Naive B cell (primary cell): ENCODE data around the gene INF2. TPM values are rescaled to one million over a fixed set of nuclear protein-coding genes. Genes with fewer than 3 reads are reported as not detected.
"Not testable (repeated sequence)": the region's sequence is repeated elsewhere in the genome, so short reads cannot be mapped to it uniquely, and the experiment has no call there.

Experiments used
- ATAC-seq, 2 donors: fragments of 150-1000 bp; cut with Tn5 transposase; 2 replicates each; pipeline ENCODE4 v1.10.0; 2021; ENCODE audit warnings: low read depth in 2 of 2, mild to moderate bottlenecking in 2 of 2, moderate library complexity in 2 of 2
- DNase-seq: peaks from one replicate; pipeline ENCODE4 v3.0.0; 2022
- H3K27ac Mint-ChIP-seq, 6 donors: one replicate each; pipeline ENCODE4 v1.8.0; 2020 to 2022; ENCODE audit warnings: mild to moderate bottlenecking in 6 of 6, mixed read lengths in 6 of 6, moderate library complexity in 5 of 6, inconsistent platforms in 2 of 6
- H3K27me3 Mint-ChIP-seq, 3 donors: one replicate each; pipeline ENCODE4 v1.8.0; 2021 to 2022; ENCODE audit warnings: mixed read lengths in 3 of 3, mild to moderate bottlenecking in 1 of 3
- H3K36me3 Mint-ChIP-seq, 2 donors: one replicate each; pipeline ENCODE4 v1.8.0; 2020 to 2022; ENCODE audit warnings: mixed read lengths in 2 of 2, inconsistent platforms in 1 of 2, mild to moderate bottlenecking in 1 of 2
- H3K4me1 Mint-ChIP-seq, 3 donors: one replicate each; pipeline ENCODE4 v1.8.0; 2020 to 2022; ENCODE audit warnings: mixed read lengths in 3 of 3, inconsistent platforms in 1 of 3, mild to moderate bottlenecking in 1 of 3, moderate library complexity in 1 of 3
- H3K4me3 Mint-ChIP-seq, 8 donors: one replicate each; pipeline ENCODE4 v1.8.0; 2020 to 2022; ENCODE audit warnings: mild to moderate bottlenecking in 8 of 8, mixed read lengths in 8 of 8, moderate library complexity in 8 of 8, inconsistent platforms in 2 of 8
- H3K9me3 Mint-ChIP-seq, 7 donors: one replicate each; pipeline ENCODE4 v1.8.0; 2020 to 2022; ENCODE audit warnings: mixed read lengths in 7 of 7, mild to moderate bottlenecking in 5 of 7, inconsistent platforms in 2 of 7, moderate library complexity in 1 of 7
- polyA plus RNA-seq, 6 donors: library from polyadenylated mRNA; unstranded; fragments of 300-500 nt; fragmentation: Illumina TruSeq; gene quantifications; one replicate each; pipeline ENCODE4 v1.2.3, GENCODE V29; 2021; ENCODE audit warnings: low read depth in 6 of 6

Gene INF2
- polyA plus RNA-seq, 6 donors from 2014 or later = 2.8 to 10.2 (median 5.5) TPM

GRCh38 chr14:104650981-104651875, 38.2 kb upstream of the INF2 start:
- H3K36me3 Mint-ChIP-seq = no peaks in the 10 kb centered on the region
- H3K4me3 Mint-ChIP-seq = peak overlapping the region in 4 of 8 donors; percentile 12 to 83 (median 63)
- no peak for ATAC-seq
- no peaks in the 10 kb centered on the region for H3K27me3 Mint-ChIP-seq
- peaks cover 0 to 5% (median 0%) of the 10 kb centered on the region in 7 donors for H3K9me3 Mint-ChIP-seq
- no peak for DNase-seq
- peak overlapping the region in 1 of 6 donors; percentile 75 for H3K27ac Mint-ChIP-seq
- H3K4me1 Mint-ChIP-seq = peaks cover 55 to 69% (median 57%) of the 10 kb centered on the region in 3 donors

- no peaks in the 10 kb centered on the region for H3K27me3 Mint-ChIP-seq
- H3K27ac Mint-ChIP-seq = peak overlapping the region in 3 of 6 donors; percentile 47 to 85 (median 80)
- DNase-seq (no peak), ATAC-seq (no peak)
- H3K36me3 Mint-ChIP-seq = no peaks in the 10 kb centered on the region
- peaks cover 61 to 71% (median 63%) of the 10 kb centered on the region in 3 donors for H3K4me1 Mint-ChIP-seq
- peak overlapping the region in 4 of 8 donors; percentile 43 to 85 (median 70) for H3K4me3 Mint-ChIP-seq
- H3K9me3 Mint-ChIP-seq = peaks cover 0 to 5% (median 0%) of the 10 kb centered on the region in 7 donors
Measured at GRCh38 chr14:104651876-104652260, 37.5 kb upstream of the INF2 start.

DNA sequence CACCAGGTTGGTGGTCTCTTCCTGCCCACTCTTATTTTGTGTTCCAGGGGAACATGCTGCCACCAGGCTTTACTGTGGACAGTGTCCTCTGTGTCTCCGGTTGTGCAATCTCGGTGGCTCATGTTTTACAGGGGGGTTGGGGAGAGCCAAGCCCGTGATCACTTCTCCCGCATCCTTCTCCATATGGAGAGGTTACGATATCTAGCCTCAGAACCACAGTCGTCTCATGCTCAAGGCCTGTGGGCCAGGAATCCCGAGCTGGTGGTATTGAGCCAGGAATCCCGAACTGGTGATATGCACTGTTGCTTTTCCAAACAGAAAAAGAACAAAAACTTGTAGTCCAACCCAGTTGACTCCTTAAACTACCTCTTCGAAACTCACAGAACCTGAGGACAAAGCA, 37.0 kb upstream of the INF2 start:
- peak overlapping the region; percentile 47 to 85 (median 64) for H3K27ac Mint-ChIP-seq
- ATAC-seq (no peak), DNase-seq (no peak)
- peaks cover 0 to 5% (median 0%) of the 10 kb centered on the region in 7 donors for H3K9me3 Mint-ChIP-seq
- H3K4me1 Mint-ChIP-seq = peaks cover 57 to 71% (median 63%) of the 10 kb centered on the region in 3 donors
- H3K4me3 Mint-ChIP-seq = peak overlapping the region in 5 of 8 donors; percentile 19 to 85 (median 45)
- no peaks in the 10 kb centered on the region for H3K27me3 Mint-ChIP-seq
- no peaks in the 10 kb centered on the region for H3K36me3 Mint-ChIP-seq

DNA sequence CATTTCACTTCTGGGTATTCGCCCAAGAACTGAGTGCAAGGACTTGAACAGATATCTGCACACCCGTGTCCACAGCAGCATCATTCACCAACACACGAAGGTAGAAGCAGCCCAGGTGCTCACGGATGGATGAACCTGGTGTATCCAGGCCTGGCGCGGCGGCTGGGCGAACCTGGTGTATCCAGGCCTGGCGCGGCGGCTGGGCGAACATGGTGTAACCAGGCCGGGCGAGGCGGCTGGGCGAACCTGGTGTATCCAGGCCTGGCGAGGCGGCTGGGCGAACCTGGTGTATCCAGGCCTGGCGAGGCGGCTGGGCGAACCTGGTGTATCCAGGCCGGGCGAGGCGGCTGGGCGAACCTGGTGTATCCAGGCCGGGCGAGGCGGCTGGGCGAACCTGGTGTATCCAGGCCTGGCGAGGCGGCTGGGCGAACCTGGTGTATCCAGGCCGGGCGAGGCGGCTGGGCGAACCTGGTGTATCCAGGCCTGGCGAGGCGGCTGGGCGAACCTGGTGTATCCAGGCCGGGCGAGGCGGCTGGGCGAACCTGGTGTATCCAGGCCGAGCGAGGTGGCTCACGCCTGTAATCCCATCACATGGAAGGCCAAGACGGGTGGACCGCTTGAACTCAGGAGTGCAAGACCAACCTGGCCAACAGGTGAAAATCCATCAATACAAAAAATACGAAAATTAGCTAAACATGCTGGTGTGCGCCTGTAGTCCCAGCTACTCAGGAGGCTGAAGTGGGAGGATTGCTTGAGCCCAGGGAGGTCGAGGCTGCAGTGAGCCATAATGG, 36.1 kb upstream of the INF2 start:
- not testable (repeated sequence) for DNase-seq, H3K36me3 Mint-ChIP-seq, H3K9me3 Mint-ChIP-seq, ATAC-seq, H3K27me3 Mint-ChIP-seq
- H3K4me3 Mint-ChIP-seq = peak overlapping the region in 3 of 8 donors; percentile 49 to 57 (median 57)
- peak overlapping the region in 2 of 6 donors; percentile 78 to 85 for H3K27ac Mint-ChIP-seq
- peaks cover 60 to 71% (median 65%) of the 10 kb centered on the region in 3 donors for H3K4me1 Mint-ChIP-seq

DNA sequence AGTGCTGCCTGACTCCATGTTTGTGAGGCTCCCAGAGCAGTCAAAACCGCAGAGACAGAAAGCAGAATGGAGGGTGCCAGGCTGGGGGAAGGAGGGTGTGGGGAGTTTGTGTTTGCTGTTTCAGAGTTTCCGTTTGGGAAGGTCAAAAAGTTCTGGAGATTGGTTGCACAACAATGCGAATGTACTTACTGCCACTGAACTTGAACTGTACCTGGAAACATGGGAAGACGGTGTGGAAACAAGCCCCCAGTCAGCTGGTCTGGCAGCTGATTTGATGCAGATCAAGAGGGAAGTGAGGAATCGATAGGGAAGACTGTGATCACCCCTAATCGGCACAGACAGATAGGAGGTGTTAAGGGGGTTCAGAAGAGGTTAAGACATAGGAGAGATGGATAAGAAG, 35.3 kb upstream of the INF2 start:
- Mint-ChIP-seq H3K27ac (peak overlapping the region in 4 of 6 donors; percentile 33 to 96 (median 72)), H3K27me3 (no peaks in the 10 kb centered on the region), H3K36me3 (no peaks in the 10 kb centered on the region), H3K9me3 (peaks cover 0 to 5% (median 0%) of the 10 kb centered on the region in 7 donors), H3K4me3 (peak overlapping the region in 6 of 8 donors; percentile 22 to 57 (median 50)), H3K4me1 (peaks cover 59 to 77% (median 68%) of the 10 kb centered on the region in 3 donors)
- ATAC-seq (no peak), DNase-seq (no peak)

DNA sequence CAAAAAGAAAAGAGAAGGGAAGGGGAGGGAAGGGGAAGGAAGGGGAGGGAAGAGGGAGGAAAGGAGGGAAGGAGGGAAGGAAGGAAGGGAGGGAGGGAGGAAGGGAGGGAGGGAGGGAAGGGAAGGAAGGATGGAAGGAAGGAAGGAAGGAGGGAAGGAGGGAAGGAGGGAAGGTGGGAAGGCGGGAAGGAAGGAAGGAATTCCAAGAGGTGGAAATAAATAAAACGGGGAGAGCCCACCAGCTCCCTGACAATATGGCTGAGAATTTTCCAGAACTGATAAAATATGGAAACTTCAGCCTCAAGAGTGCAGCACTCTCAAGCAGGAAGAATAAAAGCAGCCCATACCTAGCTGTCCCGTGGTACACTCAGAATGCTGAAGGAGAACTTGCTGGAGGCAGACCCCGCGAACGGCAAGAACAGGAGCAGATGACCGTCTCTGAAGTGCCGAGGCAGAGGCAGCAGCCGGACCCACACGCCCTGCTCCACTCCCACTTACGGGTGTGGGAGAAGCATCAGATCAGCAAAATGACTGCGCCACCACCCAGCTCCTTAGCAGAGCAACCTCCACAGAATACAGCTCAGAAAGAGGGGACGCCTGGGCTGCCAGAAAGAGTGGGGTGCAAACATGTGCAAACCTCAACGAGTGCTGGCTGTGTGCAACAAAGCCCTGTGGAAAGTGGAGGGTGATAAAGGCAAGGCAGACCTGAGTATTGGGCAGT, 34.1 kb upstream of the INF2 start:
- H3K4me3 Mint-ChIP-seq = peak overlapping the region; percentile 56 to 91 (median 87)
- peak overlapping the region; percentile 69 to 100 (median 100) for H3K27ac Mint-ChIP-seq
- DNase-seq (no peak), ATAC-seq (no peak)
- H3K27me3 Mint-ChIP-seq = no peaks in the 10 kb centered on the region
- H3K4me1 Mint-ChIP-seq = peaks cover 54 to 78% (median 73%) of the 10 kb centered on the region in 3 donors
- no peaks in the 10 kb centered on the region for H3K36me3 Mint-ChIP-seq
- peaks cover 0 to 5% (median 0%) of the 10 kb centered on the region in 7 donors for H3K9me3 Mint-ChIP-seq

DNA sequence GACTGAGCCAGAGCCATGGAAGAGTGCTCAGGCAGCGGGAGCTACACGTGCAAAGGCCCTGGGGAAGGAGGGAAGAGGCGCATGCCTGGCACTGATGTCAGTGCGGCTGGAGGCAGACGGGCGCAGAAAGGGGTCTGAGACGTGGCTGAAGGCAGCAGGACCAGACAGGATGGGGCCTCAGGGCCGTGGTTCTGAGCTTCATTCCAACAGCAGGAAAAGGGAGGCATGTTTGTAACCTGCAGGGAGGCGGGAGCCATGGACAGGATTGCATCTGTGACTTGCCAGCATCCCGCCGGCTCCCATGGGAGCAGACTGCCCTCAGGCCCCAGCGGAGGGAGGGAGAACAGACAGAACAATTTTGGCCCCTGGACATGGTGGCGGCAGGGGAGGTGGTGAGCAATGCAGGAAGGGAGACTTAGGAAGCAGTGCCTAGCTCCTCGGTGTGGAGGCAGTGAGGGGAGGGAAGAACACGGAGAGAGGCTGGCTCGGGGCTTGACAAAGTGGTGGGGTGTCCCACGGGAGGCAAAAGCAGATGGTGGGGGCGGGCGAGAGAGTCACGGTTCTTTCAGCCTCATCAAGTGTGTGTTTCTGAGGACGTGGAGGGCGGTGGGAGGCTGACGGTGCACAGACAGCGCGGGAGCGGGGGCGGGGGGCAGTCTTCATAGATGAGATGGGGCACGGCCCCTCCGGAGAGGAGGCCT, 33.3 kb upstream of the INF2 start:
- peaks cover 0 to 5% (median 0%) of the 10 kb centered on the region in 7 donors for H3K9me3 Mint-ChIP-seq
- ATAC-seq (peak; percentile 3 to 4), DNase-seq (peak; percentile 70)
- H3K27me3 Mint-ChIP-seq = no peaks in the 10 kb centered on the region
- peak overlapping the region; percentile 96 to 100 (median 100) for H3K27ac Mint-ChIP-seq
- no peaks in the 10 kb centered on the region for H3K36me3 Mint-ChIP-seq
- H3K4me3 Mint-ChIP-seq = peak overlapping the region; percentile 70 to 91 (median 87)
- H3K4me1 Mint-ChIP-seq = peaks cover 61 to 86% (median 79%) of the 10 kb centered on the region in 3 donors

DNA sequence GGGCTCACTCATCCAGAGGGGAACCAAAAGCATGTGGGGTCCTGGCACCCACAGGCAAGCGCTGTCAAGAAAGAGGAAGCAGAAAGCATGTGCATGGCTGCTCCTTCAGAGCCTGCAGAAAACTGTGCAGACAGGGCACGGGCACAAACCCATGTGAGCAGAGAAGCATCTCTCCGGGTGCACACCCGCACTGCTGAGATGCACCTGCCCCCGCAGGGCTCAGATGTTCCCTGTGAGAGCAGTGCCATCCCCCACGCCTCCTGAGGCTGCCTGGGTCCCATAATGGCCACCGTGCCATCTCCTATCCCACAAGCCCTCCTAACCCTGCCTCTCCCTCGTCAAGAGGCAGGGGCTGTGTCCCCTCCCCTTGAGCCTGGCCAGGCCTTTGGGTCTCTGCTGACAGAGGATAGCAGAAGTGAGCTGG, 32.3 kb upstream of the INF2 start:
- Mint-ChIP-seq H3K4me1 (peaks cover 62 to 90% (median 86%) of the 10 kb centered on the region in 3 donors), H3K4me3 (peak overlapping the region; percentile 70 to 91 (median 87))

GRCh38 chr14:104657563-104658324, 31.7 kb upstream of the INF2 start:
- DNase-seq (peak; percentile 92), ATAC-seq (peak; percentile 52 to 55)
- Mint-ChIP-seq H3K4me1 (peaks cover 59 to 90% (median 87%) of the 10 kb centered on the region in 3 donors), H3K27ac (peak overlapping the region; percentile 96 to 100 (median 100)), H3K36me3 (no peaks in the 10 kb centered on the region), H3K27me3 (no peaks in the 10 kb centered on the region), H3K4me3 (peak overlapping the region; percentile 70 to 91 (median 87)), H3K9me3 (peaks cover 0 to 4% (median 0%) of the 10 kb centered on the region in 7 donors)

More for the DNA sequence above, 32.3 kb upstream of the INF2 start:
- peak; percentile 91 for DNase-seq
- H3K27ac Mint-ChIP-seq = peak overlapping the region; percentile 96 to 100 (median 100)
- peaks cover 0 to 5% (median 0%) of the 10 kb centered on the region in 7 donors for H3K9me3 Mint-ChIP-seq
- H3K36me3 Mint-ChIP-seq = no peaks in the 10 kb centered on the region
- peak; percentile 66 to 67 for ATAC-seq
- H3K27me3 Mint-ChIP-seq = no peaks in the 10 kb centered on the region

DNA sequence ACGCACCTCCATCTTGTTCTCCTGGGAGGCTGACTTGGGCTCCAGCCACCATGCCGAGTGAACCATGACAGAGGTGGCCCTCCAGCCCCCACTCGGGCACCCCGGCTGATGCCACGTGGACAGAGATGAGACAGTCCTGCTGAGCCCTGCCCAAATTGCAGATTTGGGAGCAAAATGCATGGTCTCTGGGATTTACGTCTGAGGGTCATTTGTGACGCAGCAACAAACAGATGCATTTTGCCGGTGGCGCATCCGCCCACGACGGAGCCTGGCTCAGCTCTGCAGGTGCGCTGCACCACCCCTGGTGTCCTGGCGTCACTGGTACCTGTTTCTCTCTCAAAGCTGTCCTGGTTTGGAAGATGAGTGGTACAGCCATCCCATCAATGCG, 31.1 kb upstream of the INF2 start:
- H3K4me3 Mint-ChIP-seq = peak overlapping the region; percentile 70 to 91 (median 87)
- H3K4me1 Mint-ChIP-seq = peaks cover 57 to 95% (median 88%) of the 10 kb centered on the region in 3 donors
- H3K9me3 Mint-ChIP-seq = peaks cover 0 to 4% (median 0%) of the 10 kb centered on the region in 7 donors
- no peaks in the 10 kb centered on the region for H3K27me3 Mint-ChIP-seq
- DNase-seq (peak; percentile 81), ATAC-seq (peak; percentile 13 to 15)
- peak overlapping the region; percentile 96 to 100 (median 100) for H3K27ac Mint-ChIP-seq
- H3K36me3 Mint-ChIP-seq = no peaks in the 10 kb centered on the region

DNA sequence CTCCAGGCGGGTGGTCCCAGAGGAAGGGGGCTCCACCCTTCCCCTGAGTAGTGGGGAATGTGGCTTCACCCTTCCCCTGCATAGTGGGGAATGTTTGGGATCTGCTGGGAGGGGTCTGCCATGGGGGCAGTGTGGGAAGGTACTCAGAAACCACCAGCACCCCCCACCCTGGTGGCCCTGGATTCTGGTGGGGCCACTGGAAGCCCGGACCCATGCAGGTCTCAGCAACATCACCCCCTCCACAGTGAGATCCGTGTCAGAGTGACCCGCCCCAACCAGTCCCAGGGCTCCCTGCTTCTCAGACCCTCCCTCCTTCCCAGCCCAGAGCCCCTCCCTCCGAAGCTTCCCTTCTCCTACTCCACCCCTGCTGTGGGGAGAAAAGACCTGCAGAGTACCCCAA, 30.3 kb upstream of the INF2 start:
- no peaks in the 10 kb centered on the region for H3K27me3 Mint-ChIP-seq
- ATAC-seq (no peak), DNase-seq (no peak)
- H3K4me1 Mint-ChIP-seq = peaks cover 54 to 96% (median 88%) of the 10 kb centered on the region in 3 donors
- H3K36me3 Mint-ChIP-seq = no peaks in the 10 kb centered on the region
- H3K27ac Mint-ChIP-seq = peak overlapping the region; percentile 96 to 100 (median 100)
- peaks cover 0 to 2% (median 0%) of the 10 kb centered on the region in 7 donors for H3K9me3 Mint-ChIP-seq
- peak overlapping the region; percentile 70 to 91 (median 87) for H3K4me3 Mint-ChIP-seq
